GM19438 (cell line): ENCODE results near the gene GFY.
"Not testable (repeated sequence)": the region's sequence is repeated elsewhere in the genome, so short reads cannot be mapped to it uniquely, and the experiment has no call there.

Source experiments
- ATAC-seq: cut with Tn5 transposase; IDR thresholded peaks from one replicate; pipeline ENCODE4 v1.9.1; 2021; ENCODE audit warnings: low read depth; ENCODE audit not compliant: unreplicated experiment

GFY gene

DNA sequence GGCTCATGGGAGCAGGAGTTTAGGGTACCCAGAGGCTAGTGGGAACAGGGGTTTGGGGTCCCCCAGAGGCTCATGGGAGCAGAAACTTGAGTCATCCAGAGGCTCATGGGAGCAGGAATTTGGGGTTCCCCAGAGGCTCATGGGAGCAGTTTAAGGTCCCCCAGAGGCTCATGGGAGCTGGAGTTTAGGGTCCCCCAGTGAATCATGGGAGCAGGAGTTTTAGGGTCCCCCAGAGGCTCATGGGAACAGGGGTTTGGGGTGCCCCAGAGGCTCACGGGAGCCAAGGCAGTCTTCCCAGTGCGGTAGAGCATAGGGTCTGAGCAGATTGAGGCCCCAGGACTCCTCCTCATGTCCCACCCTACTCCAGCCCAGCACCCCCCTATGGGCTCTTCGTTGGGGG lies 40.2 kb downstream of the GFY start:
- no peak for ATAC-seq

DNA sequence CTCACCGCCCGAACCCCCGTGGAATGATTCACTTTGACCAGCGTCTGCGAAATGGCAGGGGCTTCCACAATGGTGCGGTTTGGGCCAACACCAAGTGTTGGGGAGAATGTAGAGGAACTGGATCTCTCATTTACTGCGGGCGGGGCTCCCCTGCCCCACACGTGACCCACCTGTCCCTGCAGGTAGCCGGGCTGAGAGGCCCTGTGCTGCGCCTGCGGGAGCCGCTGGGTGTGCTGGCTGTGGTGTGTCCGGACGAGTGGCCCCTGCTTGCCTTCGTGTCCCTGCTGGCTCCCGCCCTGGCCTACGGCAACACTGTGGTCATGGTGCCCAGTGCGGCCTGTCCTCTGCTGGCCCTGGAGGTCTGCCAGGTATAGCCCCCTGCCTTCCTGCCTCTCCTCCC lies 43.0 kb downstream of the GFY start:
- no peak for ATAC-seq

DNA sequence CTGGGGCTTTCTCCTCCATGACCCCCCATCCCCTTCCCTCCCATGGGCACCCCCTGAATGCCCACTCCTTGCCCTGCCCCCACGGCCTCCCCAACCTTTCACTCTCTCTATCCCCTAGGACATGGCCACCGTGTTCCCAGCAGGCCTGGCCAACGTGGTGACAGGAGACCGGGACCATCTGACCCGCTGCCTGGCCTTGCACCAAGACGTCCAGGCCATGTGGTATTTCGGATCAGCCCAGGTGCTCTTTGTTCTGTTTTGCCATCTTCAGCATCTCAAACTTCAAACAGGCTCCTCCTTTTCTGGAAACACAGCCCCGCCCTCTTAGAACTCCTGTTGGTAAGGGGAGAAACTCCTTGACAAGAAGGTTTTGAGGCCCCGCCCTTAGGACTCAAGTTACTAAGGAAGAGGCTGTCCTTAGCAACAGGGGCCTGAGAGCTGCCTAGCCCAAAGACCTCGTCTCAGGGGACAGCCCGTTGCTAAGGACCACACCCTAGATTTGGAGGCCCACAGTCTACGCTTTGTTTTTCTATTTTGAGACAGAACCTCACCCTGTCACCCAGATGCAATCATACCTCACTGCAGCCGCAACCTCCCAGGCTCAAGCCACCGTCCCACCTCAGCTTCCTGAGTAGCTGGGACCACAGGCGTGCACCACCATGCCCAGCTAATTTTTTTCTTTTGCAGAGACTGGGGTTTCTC lies 43.7 kb downstream of the GFY start:
- peak; percentile 46 for ATAC-seq

DNA sequence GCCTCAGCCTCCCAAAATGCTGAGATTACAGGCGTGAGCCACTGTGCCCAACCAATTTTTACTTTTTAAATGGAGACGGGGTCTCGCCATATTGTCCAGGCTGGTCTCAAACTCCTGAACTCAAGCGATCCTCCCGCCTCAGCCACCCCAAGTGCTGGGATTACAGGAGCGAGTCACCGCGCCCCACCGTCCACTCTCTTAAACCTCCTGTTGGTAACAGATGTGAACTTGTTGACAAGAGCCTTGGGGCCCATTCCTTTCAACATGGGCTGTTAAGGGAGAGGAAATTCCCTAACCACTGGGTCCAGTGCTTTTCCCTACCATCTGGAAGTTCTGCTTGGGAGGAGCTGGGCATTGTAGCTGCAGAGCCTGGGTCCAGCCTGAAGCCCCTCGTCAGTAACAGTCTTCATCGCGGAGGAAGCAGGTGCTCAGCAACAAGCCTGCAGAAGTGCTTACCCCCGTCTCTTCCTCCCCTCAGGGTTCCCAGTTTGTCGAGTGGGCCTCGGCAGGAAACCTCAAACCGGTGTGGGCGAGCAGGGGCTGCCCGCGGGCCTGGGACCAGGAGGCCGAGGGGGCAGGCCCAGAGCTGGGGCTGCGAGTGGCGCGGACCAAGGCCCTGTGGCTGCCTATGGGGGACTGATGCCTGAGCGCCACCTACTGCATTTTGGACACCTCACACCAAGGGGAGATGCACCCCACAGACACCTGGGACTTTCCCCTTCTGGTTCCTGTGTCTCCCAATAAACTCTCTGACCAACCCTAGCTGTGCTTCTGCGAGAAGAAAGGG lies 44.8 kb downstream of the GFY start:
- peak; percentile 41 for ATAC-seq

DNA sequence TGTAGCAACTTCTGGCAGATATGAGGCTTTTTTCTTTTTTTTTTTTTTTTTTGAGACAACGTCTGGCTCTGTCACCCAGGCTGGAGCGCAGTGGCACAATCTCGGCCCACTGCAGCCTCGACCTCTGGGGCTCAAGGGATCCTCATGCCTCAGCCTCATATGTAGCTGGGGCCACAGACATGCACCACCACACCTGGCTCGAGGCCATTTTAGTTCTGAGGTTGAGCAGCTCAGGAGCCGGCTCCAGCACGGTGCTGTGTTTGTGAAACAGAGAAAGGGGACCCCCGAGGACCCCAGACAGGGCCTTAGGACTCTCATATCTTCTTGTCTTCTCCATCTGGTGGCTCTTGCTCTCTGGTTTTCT lies 45.4 kb downstream of the GFY start:
- ATAC-seq, result no peak

DNA sequence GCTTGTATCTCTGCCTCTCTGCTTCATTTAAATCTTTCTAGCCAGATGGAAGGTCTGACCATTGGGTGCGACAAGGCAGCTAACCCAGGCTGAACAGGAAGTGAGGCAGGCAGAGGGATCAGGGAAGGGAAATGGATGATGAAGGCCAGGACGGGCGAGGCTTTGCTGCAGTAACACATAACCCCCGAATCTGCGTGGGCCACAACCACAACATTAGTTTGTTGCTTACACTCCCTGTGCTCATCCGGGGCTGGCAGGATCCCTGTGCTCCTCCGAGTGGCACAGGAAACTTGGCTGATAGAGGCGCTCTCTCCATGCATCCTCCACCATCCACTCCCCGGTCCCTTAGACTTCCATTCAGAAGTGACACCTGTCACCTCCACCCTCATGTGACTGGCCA lies 47.7 kb downstream of the GFY start:
- no peak for ATAC-seq

DNA sequence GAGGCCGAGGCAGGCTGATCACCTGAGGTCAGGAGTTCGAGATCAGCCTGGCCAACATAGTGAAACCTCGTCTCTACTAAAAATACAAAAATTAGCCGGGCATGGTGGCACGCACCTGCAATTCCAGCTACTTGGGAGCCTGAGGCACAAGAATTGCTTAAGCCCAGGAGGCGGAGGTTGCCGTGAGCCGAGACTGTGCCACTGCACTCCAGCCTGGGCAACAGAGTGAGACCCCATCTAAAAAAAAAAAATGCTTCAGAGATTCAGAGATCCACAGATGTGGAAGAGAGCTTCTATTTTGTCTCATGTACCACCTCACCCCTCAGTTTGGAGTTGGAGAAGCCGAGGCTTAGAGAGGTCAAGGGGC lies 48.3 kb downstream of the GFY start:
- not testable (repeated sequence) for ATAC-seq

DNA sequence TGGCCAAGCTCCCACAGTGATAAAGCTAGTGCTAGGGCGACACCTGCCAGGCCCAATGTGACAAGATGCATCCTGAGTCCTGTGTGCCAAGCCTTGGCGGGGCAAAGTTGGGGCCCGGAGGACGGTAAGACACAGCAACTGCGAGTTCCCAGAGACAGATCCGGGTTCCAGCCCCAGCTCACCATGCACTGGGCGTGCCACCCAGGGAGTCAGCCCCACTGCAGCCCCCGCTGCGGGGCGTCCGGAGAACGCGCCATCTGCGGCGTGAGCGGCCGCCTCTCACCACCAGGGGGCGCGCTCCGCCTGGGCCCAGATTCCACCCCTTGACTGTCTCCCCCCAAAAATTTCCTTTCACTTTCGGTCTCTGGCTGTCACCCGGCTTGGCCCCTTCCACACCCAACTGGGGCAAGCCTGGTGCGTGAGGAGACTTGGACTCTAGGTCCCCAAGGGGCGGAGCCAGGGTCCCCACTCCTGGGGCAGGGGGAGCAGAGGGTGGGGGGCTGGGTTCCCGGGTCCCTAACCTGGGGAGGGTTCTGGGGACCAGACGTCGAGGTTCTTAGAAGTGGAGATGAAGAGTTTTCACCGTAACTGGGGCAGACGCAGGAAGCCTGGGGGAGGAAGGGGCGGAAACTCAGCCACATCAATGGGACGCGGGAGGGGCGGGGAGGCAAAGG lies 48.8 kb downstream of the GFY start, which contains the start of gene FLT3LG:
TSS of gene FLT3LG (plus strand) at position 348 of the 674 bp plus-strand sequence. CDS start 425 bp downstream, outside the sequence.
- peak; percentile 53 for ATAC-seq

DNA sequence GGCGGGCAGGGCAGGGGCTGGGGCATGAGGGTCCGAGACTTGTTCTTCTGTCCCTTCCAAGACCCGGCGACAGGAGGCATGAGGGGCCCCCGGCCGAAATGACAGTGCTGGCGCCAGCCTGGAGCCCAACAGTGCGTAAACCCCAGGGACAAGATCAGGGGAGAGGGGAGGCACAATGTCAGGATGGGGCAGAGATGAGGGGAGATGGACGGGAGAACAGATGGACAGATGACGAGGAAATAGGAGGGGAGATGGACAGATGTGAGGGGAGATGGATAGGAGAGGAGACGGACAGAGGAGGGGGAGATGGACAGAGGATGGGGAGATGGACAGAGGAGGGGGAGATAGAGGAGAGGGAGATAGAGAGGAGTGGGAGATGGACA lies 49.3 kb downstream of the GFY start:
- no peak for ATAC-seq

DNA sequence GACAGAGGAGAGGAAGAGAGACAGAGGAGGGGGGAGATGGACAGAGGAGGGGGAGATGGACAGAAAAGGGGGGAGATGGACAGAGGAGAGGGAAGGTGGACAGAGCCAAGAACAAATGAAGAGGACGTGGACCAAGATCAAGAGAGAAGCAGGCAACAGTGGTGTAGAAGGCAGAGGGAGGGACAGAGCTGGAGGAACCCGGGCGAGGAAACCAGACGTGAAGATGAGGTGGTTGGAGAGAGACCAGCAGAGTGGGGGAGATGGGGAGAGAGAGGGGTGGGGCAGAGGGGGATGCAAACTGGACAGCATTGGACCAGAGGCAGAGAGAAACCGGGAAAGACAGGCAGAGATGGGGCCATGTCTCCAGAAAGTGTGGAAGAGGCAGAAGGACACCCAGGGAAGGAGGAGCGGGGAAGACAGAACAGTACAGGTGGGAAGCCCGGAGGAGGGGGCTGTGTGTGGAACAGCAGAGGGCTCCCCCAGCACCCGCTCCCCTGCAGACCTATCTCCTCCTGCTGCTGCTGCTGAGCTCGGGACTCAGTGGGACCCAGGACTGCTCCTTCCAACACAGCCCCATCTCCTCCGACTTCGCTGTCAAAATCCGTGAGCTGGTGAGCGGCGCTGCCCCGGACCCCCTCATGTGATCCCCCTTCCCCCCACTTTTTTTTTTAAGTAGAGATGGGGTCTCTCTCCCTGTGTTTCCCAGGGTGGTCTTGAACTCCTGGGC lies 50.2 kb downstream of the GFY start:
- ATAC-seq, result no peak

DNA sequence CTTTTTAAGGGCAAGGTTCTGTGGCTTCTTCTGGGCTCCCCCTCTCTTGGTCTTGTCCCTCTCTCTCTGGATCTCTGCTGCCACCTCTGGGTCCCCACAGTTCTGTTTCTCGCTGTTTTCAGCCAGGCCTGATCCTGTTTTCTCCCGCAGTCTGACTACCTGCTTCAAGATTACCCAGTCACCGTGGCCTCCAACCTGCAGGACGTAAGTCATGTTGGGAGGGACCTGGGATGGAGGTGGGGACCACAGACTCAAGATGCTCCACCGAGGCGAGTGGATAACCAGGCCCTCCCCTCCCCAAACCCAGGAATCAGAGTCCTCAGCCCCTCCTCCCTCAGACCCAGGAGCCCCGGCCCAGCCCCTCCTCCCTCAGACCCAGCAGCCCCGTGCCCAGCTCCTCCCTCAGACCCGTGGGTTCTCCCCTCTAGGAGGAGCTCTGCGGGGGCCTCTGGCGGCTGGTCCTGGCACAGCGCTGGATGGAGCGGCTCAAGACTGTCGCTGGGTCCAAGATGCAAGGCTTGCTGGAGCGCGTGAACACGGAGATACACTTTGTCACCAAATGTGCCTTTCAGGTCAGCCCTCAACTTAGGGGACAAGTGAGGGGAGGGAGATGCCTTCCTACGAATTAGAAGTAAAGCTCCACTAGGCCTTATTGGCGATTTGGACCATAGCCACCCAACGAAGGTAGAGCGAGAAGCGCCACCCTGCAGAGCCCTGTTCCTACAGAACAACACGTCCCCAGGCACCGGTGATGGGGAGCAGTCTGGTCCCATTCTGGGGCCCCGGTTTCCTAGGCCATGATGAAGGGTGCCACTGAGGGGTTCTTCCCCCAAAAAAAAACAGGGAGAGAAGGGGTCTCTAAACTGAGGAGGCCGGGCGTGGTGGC lies 51.0 kb downstream of the GFY start:
- no peak for ATAC-seq
